ENCODE data around the gene CBLN1. TPM values are rescaled to one million over a fixed set of nuclear protein-coding genes. Genes with fewer than 3 reads are reported as not detected.

Gene CBLN1
- total RNA-seq, 3 donors from 2014 or later, result 0.44 to 0.64 TPM; not detected in 1

GRCh38 chr16:49315602-49316001, 34.0 kb upstream of the CBLN1 start:
- DNase-seq (ENCODE audit: low spot score in 2 of 2), result no peak
- H3K27ac ChIP-seq, result no peak overlapping the region
- H3K4me3 ChIP-seq, result no peak overlapping the region
- H3K9me3 ChIP-seq, result no peaks in the 10 kb centered on the region
- no peaks in the 10 kb centered on the region for H3K36me3 ChIP-seq
- intact Hi-C loops (cut with DNase I; ENCODE audit: low total_unique reads), result no loop called here
- no peaks in the 10 kb centered on the region for H3K4me1 ChIP-seq
- TF ChIP-seq, protein P1, sequence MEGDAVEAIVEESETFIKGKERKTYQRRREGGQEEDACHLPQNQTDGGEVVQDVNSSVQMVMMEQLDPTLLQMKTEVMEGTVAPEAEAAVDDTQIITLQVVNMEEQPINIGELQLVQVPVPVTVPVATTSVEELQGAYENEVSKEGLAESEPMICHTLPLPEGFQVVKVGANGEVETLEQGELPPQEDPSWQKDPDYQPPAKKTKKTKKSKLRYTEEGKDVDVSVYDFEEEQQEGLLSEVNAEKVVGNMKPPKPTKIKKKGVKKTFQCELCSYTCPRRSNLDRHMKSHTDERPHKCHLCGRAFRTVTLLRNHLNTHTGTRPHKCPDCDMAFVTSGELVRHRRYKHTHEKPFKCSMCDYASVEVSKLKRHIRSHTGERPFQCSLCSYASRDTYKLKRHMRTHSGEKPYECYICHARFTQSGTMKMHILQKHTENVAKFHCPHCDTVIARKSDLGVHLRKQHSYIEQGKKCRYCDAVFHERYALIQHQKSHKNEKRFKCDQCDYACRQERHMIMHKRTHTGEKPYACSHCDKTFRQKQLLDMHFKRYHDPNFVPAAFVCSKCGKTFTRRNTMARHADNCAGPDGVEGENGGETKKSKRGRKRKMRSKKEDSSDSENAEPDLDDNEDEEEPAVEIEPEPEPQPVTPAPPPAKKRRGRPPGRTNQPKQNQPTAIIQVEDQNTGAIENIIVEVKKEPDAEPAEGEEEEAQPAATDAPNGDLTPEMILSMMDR (IDR thresholded peaks at IDR 0.05), result no peak
- TF ChIP-seq POLR2AphosphoS5 (IDR thresholded peaks at IDR 0.05), result no peak
- TF ChIP-seq POLR2A (IDR thresholded peaks at IDR 0.05), result no peak
- peaks cover 0 to 9% of the 10 kb centered on the region in 2 donors for H3K27me3 ChIP-seq

GRCh38 chr16:49312389-49312985, 30.8 kb upstream of the CBLN1 start:
- no peak for DNase-seq (ENCODE audit: low spot score in 2 of 2)
- intact Hi-C loops (cut with DNase I; ENCODE audit: low total_unique reads), result no loop called here
- Histone ChIP-seq H3K36me3 (no peaks in the 10 kb centered on the region), H3K4me1 (no peaks in the 10 kb centered on the region), H3K27ac (no peak overlapping the region), H3K4me3 (no peak overlapping the region), H3K27me3 (peaks cover 0 to 13% of the 10 kb centered on the region in 2 donors), H3K9me3 (no peaks in the 10 kb centered on the region)
- TF ChIP-seq POLR2AphosphoS5 (IDR thresholded peaks at IDR 0.05) (no peak), POLR2A (IDR thresholded peaks at IDR 0.05) (no peak)
- TF ChIP-seq, protein P1 (IDR thresholded peaks at IDR 0.05), result no peak

- intact Hi-C loops (cut with DNase I; ENCODE audit: low total_unique reads), result no loop called here
- H3K27me3 ChIP-seq, result peaks cover 0 to 13% of the 10 kb centered on the region in 2 donors
- no peak for TF ChIP-seq POLR2AphosphoS5 (IDR thresholded peaks at IDR 0.05)
- TF ChIP-seq, protein P1 (IDR thresholded peaks at IDR 0.05), result no peak
- TF ChIP-seq POLR2A (IDR thresholded peaks at IDR 0.05), result no peak
- no peak for DNase-seq (ENCODE audit: low spot score in 2 of 2)
- H3K9me3 ChIP-seq, result no peaks in the 10 kb centered on the region
- H3K27ac ChIP-seq, result no peak overlapping the region
- H3K36me3 ChIP-seq, result no peaks in the 10 kb centered on the region
- no peak overlapping the region for H3K4me3 ChIP-seq
- H3K4me1 ChIP-seq, result no peaks in the 10 kb centered on the region
These were observed 30.2 kb upstream of the CBLN1 start for GRCh38 chr16:49311823-49312222.

- intact Hi-C loops (cut with DNase I; ENCODE audit: low total_unique reads), result no loop called here
- no peak for DNase-seq (ENCODE audit: low spot score in 2 of 2)
- Histone ChIP-seq H3K4me1 (no peaks in the 10 kb centered on the region), H3K9me3 (no peaks in the 10 kb centered on the region), H3K4me3 (no peak overlapping the region), H3K27me3 (peaks cover 0 to 16% of the 10 kb centered on the region in 2 donors), H3K27ac (no peak overlapping the region), H3K36me3 (no peaks in the 10 kb centered on the region)
- TF ChIP-seq, protein P1 (IDR thresholded peaks at IDR 0.05), result no peak
These were observed 25.5 kb upstream of the CBLN1 start for GRCh38 chr16:49307176-49307575.

DNA sequence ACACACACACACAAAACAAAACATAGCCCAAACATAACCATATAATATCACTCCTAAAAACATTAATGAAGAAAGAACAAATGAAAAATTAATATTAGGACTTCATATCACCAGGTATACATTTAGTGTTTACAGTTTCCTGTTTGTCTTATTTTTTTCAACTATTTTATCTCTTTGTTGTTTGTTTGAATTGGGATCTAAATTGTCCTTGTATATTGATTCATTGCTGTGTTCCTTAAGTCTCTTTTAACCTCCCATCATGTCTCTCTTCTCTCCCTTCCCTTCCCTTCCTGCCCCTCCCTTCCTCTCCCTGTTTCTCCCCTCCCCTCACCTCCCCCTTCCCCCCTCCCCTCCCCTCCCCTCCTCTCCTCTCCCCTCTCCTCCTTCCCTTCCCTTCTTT, 23.8 kb upstream of the CBLN1 start:
- no peak for DNase-seq (ENCODE audit: low spot score in 2 of 2)
- Histone ChIP-seq H3K27me3 (peaks cover 0 to 19% of the 10 kb centered on the region in 2 donors), H3K4me1 (no peaks in the 10 kb centered on the region), H3K4me3 (no peak overlapping the region), H3K36me3 (no peaks in the 10 kb centered on the region), H3K9me3 (no peaks in the 10 kb centered on the region), H3K27ac (no peak overlapping the region)
- intact Hi-C loops (cut with DNase I; ENCODE audit: low total_unique reads), result no loop called here
- TF ChIP-seq, protein P1 (IDR thresholded peaks at IDR 0.05), result no peak
- TF ChIP-seq POLR2A (IDR thresholded peaks at IDR 0.05) (no peak), POLR2AphosphoS5 (IDR thresholded peaks at IDR 0.05) (no peak)

Measured in breast epithelium (tissue), 4 donors.